GM04504 (cell line): ENCODE measurements around the gene NECAB3.

Experiments used
- DNase-seq: peaks from one replicate; pipeline ENCODE4 v3.0.0-alpha.2; 2012; ENCODE audit warnings: low read depth

NECAB3 gene

DNA sequence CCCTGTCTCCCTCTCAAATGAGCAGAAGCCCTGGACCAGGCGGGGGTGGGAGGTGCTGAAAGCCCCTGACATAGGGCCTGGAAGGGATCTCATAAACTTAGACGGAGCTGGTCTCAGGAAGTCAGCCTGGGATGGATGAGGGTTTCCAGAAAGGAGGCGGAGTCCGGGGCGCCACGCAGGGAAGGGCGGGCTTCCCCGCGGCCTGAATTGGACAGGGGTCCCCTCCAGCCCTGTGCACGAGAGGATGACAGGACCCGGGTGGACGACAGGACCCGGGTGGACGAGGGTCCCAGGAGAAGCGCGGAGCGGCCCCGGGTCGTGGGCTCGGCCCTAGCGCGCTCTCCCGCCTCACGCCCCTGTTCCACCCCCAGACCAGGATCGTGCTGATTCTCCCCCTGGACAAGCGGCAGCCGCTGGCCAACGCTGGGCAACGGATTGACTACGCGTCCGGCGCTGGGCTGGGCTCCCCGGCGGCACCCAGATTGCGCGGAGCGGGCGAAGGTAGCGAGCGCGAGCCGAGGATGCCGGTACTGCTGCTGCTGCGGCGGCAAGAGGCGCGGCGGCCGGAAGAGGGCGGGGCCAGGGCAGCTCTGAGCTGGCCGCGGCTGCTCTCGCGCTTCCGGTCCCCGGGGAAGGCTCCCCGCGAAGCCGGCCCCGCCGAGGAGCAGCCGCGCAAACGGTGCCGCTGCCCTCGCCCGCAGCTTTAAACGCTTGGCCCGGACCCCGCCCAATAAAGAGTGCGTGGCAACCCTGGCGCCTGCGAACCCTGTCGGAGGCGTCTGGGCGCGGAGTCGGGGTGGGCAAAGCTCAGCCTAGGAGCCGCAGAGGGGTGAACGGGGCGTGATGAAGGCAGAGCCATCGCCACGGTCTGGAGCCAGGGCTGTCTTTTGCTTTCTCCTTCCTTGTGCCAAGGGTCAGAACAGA lies 10.8 kb downstream of the NECAB3 start:
- no peak for DNase-seq

DNA sequence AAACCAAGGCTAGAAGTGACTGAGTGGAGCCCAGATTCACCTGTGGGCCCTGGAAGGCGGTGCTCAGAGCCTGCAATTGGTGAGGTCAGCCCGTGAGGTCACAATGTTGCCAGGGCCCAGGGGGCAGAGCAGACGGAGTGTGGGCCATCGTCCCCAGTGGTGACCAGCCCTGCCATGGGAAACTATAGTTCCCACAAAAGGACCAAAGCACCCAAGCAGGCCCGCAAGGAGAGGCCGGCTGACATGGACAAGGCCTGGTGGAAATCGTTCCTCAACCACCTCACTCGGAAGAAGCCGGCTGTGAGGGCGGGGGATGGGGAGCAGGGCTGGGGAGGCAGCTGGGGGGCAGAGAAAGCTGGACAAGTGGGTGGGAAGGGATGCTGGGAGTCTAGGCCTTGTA lies 12.1 kb downstream of the NECAB3 start, which contains the start of gene C20orf144:
Gene C20orf144, plus strand, starts transcription at position 156 of the 400 bp plus-strand sequence. Its CDS starts 19 bp downstream, at position 175.
- DNase-seq: no peak

DNA sequence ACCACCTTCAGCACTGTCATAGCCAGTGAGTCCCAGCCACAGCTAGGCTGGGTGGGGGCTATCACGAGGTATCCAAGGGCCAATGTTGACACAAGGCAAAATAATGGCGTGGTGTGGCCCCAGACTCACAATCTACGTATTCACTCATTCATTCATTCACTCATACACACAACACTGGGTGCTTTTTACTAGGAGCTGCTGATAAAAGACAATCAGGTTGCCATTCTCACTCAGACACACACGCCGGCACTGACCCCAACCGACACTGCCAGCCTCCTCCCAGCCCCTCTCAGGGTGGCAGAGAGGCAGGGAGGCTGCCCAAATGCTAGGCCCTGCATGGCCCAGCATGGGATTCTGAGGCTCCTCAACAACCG lies 13.6 kb downstream of the NECAB3 start:
- no peak for DNase-seq

DNA sequence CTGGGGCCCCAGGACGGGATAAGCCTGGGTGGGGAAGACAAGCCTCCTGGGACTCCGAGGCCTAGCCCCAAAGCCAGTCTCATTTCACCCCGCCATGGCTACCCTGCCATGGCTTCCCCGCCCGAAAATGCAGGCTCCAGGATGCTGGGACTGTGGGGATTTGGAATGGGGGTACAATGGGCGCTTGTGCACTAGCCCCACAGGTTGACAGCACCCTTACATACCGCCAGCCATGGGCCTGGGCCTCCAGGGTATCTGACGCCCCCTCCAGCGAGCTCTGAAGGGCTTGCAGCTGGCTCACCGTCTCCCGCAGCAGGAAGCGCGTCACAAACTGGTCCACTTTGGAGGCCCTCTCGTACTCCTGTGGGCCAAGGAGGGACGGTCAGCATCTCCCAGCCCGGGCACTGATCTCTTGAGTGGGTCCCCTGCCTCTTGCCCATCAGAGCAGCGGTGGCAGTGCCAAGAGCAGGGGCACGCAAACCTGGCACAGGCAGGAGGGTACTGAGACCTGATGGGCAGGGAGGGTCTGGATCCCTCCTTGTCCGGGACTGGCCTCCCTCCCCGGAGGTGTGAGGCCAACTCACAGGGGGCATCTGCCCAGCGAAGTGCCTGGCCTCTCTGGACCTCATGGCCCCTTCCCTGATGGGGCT lies 14.1 kb downstream of the NECAB3 start:
- DNase-seq: no peak

DNA sequence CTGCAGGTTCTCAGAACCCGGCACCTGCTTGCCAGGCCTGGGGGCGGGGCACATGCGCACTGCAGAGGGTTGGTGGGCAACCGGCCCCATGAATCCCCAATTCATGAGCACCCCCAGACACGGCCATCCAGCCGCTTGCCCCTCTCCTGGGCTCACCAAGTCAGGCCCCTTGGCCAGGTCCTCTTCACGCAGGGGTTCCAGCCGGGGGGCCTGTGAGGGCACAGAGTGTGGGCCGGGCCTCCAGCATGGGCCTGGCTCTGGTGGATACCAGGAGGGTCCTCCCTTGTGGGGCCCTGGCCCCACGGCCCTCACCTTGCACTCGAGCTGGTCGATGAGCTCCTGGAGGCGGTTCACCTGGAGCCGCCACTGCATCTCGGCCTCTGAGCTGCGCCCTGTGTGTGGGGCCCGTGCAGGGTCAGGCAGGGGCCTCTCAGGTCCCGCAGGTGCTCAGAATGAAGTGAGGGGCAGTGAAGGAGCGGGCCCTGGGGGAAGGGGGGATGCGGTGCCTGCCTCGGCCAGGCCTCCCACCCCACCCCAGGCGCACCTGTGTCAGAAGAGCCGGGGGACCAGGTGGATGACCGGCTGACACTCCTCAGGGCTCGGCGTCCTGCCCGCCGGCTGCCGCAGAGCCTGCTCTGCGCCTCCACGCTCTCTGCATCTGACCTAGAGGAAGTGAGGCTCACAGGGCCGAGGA lies 14.7 kb downstream of the NECAB3 start:
- no peak for DNase-seq

DNA sequence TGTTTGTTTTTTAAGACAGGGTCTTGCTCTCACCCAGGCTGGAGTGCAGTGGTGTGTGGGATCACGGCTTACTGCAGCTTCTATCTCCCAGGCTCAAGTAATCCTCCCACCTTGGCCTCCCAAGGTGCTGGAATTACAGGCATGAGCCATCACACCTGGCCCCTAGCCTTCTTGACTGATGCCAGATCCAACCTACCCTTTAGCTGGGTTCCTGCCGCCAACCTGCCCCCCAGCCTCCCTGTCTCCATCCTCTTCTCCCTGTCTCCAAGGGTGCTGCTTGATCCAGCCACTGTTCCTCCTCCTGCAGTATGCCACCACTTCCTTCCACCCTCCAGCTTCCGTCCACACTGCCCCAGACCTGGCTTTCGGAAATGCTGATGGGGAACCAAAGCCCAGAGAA lies 15.3 kb downstream of the NECAB3 start:
- no peak for DNase-seq

DNA sequence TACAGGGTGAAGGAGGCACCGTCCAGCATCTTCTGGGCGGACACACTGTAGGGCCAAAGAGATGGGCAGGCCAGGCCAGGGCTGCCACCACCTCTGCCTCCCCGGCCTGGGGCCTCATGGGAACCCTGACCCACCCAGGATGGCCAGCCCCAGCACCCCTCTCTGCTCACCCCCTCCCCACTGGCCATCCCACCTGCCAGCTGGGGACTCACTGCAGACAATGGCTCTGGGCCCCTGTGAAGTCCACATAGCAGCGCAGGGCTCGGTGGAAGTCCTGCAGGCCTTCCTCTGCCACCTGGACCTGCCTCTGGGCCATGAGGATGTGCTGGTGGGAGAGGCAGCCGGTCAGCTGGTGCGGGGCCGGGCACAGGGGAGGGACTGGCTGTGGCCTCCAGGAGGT lies 15.7 kb downstream of the NECAB3 start:
- DNase-seq: no peak

DNA sequence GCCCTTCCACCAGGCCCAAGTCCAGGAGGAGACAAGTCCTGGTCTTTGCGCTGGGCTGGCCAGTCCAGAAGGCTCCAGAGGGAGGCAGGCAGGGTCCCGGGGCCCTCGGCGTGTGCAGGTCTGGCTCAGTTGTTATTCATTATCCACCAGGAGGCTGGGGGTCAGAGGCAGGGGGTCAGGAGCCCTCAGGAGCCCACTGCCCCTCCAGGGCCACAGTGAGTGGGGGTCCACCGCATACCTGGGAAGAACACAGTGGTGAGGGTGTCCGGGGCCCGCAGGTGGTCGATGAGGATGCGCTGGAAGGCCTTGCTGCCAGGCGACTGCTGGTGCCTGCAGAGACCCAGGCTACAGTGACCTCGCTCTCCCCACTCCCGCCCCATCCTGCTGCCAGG lies 16.5 kb downstream of the NECAB3 start:
- DNase-seq: no peak

DNA sequence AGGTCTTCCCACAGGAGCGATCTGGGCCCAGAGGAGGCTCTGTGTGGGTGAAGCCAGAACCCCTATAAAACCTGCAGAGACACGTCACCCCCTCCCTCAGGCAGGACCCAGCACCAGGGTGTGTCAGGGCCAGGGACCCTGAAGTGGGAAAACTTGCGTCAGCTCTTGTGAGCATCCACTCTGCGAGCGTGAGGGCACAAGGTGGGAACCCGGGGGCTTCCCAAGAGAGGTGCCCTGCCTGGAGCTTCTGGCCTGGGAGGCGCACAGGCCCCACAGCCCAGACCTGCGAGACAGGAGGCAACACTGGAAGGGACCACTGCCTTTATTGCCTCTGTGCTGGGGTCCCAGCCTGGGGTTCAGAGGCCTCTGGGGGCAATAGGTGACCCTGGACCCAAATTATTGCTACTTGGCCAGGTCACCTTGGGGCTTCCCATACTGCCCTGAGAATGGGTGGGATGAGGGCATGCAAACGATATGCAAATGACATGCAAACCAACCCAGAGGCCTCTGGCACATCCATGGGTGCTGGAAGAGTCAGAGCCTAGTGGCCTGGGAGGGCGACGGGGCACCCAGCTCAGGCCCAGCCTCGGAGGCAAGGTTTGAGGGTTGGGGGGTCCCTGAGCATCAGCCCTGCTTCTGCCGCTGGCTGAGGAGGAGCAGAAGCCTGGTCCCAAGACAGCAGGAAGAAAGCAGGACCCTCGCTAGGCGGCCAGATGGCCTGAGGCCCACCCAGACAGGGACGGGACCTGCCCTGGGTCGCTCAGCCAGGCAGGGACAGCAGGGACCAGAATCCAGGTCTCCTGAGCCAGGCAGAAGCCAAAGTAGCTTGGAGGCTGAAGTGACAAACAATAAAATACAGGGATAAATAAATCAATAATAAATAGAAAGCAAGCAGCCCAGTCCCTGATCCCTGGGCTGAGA lies 17.2 kb downstream of the NECAB3 start:
- DNase-seq: no peak

DNA sequence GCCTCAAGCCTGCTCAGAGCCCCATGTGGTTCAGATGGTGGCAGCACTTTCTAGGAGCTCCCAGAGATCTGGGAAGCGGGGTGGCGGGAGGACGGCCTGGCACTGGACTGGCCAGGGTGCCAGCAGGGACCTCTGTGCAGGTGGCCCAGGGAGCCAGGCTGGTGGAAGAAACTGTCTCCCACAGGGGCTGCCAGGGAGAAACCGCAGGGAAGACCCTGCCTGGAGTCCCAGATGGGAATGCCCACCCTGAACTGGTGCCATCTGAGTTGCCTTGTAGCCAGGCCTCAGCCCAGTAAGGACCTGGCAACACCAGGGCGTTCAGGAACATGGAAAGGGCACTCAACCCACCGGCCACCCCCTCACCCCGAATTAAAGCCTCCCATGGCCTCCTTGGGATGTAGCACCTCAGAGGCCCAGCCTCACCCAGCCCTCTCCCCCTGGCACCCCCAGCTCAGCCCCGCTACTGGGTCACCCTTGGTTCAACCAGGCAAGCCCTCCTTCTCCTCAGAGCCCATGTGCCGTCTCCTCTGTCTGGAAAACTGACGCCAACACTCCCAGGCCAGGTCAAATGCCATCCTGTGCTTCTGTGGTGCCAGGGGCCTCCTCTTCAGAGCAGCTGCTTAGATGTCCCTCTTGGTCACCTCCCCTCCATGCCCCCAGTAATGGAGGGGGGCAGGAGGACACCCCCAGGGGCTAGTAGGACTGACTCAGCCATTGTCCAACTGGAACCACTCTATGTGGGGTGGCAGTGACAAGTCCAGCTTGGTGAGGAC lies 18.0 kb downstream of the NECAB3 start:
- no peak for DNase-seq

DNA sequence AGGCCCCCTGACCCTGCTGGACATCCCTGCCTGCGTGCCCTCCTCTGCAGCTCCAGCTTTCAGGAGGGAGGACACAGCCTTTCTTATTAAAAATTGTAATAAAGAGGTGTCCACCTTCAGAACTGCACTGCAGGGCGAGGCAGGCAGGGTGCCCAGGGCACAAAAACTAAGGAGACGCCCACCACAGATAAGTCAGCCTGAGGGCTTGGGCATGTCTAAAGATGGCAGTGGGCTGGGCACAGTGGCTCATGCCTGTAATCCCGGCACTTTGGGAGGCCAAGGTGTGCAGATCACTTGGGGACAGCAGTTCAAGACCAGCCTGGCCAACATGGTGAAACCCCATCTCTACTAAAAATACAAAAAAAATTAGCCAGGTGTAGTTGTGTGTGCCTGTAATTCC lies 19.1 kb downstream of the NECAB3 start:
- DNase-seq: no peak

DNA sequence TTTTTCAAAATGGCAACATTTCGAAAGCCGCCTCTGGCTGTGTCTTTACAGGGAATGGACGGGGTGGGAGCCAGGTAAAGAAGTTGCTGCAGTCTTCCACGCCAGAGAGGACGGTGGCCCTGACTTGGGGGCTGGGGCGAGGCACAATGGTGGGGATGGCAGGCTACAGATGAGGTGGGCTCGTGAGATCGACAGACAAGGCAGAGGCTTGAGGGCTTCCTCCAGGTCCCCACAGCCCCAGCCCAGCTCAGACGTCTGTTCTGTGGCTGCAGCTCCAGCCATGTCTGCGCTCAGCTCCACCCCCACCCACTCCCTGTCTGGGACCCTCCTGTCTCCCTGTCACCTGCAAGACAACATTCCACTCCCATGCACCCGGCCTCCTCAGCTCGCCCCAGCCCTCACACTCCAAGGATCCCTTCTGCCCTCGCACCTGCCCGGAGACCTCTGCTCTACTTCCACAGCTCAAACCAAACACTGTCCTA lies 19.5 kb downstream of the NECAB3 start:
- DNase-seq: no peak

DNA sequence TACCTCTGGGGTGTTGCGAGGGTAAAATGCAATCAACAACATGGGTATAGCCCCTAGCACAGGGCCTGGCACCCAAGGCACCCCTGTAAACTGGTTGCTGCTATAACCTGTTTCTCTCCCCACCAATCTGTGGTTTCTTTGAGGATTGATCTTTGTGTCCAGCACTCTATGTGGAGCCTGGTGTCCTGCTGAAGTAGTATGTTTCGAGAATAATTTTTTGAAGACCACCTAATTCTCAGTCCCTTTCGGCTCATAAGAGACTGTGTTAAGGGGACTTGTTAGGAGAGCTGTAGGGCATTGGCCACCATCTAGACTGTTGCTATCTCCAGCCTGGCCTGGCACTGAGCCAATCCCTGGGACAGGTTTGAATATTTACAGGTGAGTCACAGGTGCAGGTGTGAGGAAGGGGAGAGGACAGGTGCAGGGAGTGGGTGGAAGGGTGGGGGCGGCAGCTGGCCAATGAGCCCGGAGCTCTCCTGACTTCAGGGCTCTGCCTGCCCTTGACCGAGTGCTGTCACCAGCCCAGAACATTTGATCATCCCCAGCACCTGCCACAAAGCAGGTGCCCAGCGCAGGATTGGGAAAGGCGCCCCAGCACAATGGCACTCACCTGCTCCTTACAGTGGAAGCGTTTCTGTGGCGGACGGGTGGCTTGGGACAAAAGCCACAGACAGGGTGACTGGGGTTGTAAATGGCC lies 20.2 kb downstream of the NECAB3 start:
- no peak for DNase-seq

DNA sequence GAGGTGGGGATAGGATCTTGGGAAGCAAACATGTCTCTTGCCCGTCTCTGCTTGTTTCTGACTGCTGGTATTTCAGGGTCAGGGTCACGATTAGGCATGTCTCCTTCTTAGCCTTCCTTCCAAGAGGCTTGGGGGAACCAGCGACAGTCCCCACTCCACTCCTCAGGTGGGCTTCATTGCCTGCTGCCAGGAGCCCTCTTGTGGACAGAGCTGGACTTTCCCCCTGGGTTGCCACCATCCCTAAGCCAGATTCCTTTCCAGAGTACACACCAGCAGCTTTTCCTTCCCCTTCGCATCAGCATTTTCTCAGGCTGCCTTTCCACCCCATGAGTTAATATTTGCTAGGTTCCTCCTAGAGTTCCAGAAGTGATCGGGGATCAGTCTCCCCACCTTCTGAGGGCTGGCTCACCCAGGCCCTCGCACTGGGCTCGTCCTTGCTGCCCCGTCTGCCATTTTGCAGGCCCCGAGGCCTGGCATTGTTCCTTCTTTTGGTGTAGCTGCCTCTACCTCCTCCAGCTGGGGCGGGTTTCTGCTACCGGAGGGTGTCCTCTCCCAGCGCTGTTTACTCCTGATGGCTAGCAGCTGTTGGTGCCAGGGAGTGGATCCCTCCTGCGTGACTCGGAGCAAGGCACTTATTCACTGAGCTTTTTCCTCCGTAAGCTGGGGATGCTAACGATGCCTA lies 20.9 kb downstream of the NECAB3 start:
- no peak for DNase-seq

DNA sequence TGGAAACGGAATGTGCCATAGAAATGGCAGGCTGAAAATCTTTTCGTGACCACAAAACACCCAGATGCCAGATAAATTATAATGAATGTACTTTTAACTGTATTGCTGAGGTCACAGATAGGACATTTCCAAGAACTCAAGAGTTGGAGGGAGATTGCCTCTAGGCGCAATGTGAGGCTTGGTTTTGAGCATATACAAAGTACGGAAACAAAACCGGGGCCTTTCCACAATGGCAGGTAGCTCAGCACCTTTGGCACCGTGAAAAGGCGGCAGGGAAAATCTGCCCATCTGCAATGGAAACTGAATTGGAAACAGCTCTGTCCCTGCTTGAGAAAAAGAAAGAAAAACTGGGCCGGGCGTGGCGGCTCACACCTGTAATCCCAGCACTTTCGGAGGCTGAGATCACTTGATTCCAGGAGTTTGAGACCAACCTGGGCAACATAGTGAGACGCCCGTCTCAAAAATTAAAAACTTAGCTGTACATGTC lies 22.6 kb downstream of the NECAB3 start:
- DNase-seq: no peak

DNA sequence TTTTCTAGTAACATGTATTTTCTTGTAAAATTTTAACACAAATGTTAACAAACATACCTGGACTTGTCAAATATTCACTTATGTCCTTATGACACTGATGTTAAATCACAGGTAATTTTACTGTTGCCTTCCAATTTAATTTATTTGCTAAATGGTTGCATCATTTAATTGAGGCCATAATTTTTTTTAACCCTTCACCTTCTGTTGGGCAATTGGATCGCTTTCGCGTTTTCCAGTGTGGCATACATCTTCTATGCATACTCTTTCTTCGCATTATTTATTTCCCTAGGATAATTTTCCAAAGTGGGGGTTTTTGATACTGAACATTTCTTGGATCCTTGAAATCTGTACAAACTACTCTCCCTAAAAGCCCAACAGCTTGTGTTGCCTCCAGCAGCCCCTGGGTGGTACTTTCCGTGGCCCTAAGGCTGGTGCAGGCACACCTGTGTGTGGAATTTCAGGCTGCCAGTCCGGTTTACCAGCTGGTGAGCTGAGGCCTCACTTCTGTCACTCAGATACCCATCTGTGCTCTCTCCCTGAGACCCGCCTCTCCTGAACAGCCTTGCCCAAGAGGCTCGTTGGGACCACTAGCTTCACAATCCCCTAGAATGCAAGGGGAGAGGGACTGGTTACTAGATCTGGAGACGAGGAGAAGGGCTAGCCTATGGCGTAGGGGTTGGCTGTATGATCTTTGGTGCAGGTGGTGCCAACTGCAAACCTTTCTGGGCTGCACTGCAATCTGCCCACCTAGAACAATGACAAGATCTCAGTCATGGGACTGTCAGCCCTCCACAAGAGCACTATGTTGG lies 23.3 kb downstream of the NECAB3 start:
- no peak for DNase-seq

DNA sequence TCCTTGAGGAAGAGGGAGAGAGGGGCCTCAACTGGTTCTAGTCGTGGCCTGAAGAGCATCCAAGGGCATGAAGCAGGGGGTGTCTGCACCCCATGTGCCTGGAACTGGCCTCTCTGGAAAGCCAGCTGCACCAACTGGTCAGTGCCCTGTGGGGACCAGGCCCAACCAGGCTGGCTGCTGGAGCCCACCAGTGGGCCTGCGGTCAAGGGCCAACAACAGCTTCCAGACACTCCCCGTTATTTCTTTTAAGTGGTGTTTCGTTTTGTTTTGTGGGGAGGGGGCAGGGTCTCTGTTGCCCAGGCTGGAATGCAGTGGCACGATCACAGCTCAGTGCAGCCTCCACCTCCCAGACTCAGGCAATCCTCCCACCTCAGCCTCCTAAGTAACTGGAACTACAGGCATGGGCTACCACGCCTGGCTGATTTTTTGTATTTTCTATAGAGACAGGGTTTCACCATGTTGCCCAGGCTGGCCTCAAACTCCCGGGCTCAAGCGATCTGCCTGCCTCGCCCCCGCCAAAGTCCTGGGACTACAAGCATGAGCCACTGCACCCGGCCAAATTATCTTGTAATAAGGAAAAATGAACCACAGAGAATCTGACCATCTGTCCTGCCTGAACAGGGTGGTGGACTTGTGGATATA lies 24.0 kb downstream of the NECAB3 start:
- DNase-seq: no peak

DNA sequence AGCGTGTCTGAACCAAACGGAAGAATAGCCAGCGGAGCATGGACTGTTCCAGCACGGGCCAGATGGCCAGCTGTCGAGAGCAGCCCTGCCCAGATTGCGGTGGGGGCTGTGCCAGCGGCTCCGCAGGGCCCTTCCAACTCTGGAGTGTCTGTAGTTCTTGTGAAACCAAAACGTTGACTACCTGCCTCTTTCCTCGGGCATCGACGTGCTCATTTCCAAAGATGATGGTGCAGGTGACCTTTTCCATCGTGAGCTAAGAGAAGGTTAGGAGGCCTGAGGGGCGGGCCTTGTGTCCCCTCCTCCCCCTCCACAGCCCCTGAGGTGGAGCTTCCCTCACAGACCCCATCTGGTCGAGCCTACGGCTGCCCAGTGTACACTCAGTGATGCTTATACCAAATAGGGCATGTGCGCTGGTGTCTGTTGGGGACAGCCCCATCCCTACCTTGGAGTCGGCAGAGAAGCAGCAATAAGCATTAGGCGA lies 25.0 kb downstream of the NECAB3 start:
- DNase-seq: no peak
